Renal cortical epithelial cell (primary cell): ENCODE results near the gene CEP44. TPM values are rescaled to one million over a fixed set of nuclear protein-coding genes. Genes with fewer than 3 reads are reported as not detected.
"Not testable (repeated sequence)": the region's sequence is repeated elsewhere in the genome, so short reads cannot be mapped to it uniquely, and the experiment has no call there.

Source experiments
- DNase-seq: peaks from one replicate; pipeline ENCODE4 v3.0.0-alpha.2; 2011; ENCODE audit warnings: low read depth
- total RNA-seq: library from RNA; depleted of rRNA; stranded (reverse); fragments of >200 nt; gene quantifications from 2 replicates; pipeline ENCODE4 v1.2.3, GENCODE V29; 2014

CEP44 gene
- total RNA-seq, 1 donor from 2014 or later = 16.6 TPM

DNA sequence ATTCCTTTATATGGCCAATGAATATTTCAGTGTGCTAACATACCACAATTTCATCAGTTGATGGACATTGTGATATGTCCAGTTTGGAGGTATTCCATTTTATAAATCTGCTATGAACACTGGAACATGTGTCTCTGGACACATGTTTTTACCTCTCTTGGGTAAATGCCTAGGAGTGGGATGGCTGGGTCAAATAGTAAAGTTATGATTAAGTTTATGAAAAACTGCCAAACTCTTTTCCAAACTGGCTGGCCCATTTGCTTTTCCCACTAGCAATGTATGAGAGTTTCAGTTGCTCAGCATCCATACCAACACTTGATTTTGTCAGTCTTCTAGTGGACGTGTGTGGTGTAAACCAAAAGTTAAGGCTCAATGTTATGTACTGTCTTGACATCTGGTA is 40.5 kb downstream of the CEP44 start:
- DNase-seq = no peak

DNA sequence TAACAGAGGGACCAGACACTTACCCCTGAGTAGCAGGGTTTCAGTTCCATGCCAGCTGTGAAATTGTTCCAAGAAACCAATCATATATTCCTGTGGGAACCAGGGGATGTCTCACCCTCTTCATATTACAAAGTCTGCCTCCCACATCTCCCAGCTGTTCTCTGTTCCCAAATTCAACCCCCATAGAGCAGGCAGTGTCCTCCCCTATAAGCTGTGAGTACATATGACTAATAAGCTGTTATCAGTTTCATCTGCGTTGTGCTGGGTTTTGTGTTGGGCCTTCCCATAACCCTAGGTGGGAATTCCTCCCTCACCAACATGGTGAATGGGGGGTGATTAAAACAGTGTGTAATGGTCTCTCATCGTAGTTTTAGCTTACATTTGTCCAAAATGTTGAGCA is 41.0 kb downstream of the CEP44 start:
- no peak for DNase-seq

GRCh38 chr4:174332741-174333493 is 49.2 kb downstream of the CEP44 start:
- no peak for DNase-seq

- DNase-seq = no peak
These were observed 50.9 kb downstream of the CEP44 start for GRCh38 chr4:174334628-174335027.

- peak; percentile 33 for DNase-seq
These were observed 57.0 kb downstream of the CEP44 start for GRCh38 chr4:174340714-174341113.

DNA sequence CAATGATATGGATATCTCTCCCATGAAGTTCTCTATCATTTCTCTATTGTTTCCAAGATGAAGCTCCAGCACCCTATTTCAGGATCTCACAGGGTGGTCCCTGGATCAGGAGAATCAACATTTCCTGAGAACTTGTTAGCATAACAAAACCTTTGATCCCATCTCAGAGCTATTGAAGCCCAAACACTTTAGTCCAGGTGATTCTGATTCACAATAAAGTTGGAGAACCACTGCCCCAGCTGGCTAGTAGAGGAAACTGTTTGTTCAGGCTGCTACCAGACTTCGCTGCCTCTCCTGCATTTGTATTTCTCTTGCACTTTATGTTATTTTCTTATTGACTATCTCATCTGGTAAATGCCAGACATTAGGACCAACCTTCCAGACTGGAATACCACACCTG is 65.4 kb downstream of the CEP44 start:
- DNase-seq = no peak

DNA sequence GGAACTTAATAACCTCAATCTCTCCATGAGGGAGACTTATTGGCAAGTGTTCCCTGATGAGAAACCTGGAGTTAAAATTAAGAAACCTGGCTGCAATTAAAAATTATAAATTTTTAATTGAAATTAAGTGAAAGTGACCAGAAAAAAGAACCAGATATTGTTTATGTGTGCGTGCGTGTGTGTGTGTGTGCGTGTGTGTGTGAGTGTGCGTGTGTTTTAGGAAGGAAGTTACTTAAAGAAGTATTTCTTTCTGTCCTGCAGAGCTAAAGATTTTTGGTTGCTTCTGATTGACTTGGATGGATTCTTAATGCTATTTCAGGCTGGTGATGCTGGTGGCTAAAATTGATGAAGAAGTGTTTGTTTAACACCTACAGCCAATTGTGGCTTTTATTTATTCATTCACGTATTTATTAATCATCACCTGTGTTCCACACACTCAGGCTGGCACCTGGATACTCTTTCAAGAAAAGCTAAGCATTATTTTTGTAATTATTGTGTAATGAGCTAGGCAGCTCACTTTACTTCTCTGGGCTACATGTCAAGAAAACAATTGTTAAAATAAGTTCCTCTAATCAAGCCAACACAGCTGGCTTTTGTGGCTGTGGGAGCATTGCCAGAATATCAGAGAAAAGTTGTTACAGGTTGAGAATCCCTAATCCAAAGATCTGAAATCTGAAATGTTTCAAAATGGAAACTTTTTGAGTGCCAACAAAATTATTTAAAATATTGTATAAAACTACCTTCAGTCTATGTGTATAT is 68.5 kb downstream of the CEP44 start:
- DNase-seq = no peak

GRCh38 chr4:174357321-174357720 is 73.6 kb downstream of the CEP44 start:
- no peak for DNase-seq

DNA sequence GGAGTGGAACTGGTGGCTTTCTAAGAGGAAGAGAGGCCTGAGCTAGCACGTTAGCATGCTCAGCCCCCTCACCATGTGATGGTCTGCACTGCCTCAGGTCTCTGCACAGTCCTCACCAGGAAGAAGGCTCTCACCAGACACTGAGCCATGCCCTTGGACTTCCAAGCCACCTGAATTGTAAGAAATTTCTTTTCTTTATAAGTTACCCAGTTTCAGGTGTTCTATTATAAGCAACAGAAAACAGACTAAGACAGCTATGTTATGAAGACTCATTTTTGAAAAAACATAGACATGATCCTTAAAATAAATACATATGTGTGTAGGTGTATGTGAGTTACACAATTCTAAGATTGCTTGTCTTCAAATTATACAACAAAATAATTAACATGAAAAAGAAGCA is 74.7 kb downstream of the CEP44 start:
- DNase-seq = no peak

- DNase-seq = peak; percentile 83
These were observed 75.1 kb downstream of the CEP44 start for GRCh38 chr4:174358829-174359228.

DNA sequence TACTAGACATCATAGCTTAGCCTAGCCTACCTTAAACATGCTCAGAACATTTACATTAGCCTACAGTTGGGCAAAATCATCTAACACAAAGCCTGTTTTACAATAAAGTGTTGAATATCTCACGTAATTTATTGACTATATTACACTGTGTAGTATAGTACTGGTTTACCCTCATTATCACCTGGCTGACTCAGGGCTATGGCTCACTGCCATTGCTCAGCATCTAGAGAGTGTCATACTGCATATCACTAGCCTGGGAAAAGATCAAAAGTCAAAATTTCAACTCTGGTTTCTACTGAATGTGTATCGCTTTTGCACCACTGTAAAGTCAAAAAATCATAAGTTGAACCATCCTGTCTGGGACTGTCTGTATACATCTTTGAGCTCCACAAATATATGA is 78.6 kb downstream of the CEP44 start:
- no peak for DNase-seq

GRCh38 chr4:174363782-174364181 is 80.1 kb downstream of the CEP44 start:
- not testable (repeated sequence) for DNase-seq

- peak; percentile 50 for DNase-seq
These were observed 81.4 kb downstream of the CEP44 start for GRCh38 chr4:174365018-174365587.

DNA sequence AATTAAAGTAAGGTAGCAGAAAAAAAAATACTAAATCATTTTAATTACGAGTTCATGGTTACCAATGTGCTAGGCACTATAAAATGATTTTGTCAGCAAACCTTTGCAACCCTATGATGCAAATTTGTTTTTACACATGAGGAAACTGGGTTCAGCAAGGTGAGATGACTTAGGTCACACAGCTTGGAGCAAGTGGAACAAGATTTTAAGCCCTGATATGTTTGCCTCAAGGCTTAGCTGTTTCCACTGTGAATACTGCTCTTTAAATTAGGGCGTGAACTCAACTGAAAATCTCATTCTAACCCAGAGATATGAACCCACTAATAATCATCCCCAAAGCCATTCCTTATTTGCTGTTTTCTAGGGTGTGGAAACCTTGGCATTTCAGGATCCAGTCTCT is 86.3 kb downstream of the CEP44 start:
- peak; percentile 22 for DNase-seq

DNA sequence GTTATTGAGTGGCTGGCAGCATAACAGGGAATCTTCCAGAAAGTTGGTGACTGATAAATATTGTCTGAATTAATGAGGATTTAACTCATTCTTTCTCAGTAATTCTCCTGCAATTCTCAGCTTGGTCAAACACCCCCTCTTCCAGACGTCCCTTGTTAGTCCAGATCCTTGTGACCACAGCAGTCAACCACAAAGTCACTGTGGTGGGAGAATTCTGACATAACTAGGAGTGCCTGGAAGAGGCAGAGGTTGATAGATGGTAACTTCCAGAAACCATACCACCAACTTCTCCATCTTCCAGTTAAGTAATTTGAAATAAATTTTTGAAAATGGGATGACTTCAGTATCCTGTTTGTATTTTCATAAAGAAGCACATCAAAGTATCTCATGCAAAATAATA is 90.1 kb downstream of the CEP44 start:
- no peak for DNase-seq

- no peak for DNase-seq
These were observed 91.7 kb downstream of the CEP44 start for GRCh38 chr4:174375422-174375821.

DNA sequence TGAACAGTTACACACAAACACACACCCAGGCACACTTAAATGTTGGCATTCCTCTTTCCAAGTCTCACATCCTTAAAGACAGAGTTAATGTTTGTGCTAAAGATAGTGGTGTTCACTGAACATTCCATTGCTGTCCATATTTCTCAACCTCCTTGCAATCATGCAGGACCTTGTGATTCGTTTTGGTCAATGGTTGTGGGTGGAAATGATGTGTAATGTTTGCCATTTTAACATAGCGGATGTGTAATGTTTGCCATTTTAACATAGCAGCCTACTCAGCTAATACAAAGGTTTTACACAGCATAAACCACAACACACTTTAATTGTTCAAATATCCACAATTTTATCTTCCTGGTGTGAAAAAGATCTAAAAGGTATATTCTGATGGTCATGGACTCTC is 93.9 kb downstream of the CEP44 start:
- peak; percentile 78 for DNase-seq

GRCh38 chr4:174378951-174379350 is 95.2 kb downstream of the CEP44 start:
- no peak for DNase-seq

- not testable (repeated sequence) for DNase-seq
These were observed 96.5 kb downstream of the CEP44 start for GRCh38 chr4:174380206-174380605.

DNA sequence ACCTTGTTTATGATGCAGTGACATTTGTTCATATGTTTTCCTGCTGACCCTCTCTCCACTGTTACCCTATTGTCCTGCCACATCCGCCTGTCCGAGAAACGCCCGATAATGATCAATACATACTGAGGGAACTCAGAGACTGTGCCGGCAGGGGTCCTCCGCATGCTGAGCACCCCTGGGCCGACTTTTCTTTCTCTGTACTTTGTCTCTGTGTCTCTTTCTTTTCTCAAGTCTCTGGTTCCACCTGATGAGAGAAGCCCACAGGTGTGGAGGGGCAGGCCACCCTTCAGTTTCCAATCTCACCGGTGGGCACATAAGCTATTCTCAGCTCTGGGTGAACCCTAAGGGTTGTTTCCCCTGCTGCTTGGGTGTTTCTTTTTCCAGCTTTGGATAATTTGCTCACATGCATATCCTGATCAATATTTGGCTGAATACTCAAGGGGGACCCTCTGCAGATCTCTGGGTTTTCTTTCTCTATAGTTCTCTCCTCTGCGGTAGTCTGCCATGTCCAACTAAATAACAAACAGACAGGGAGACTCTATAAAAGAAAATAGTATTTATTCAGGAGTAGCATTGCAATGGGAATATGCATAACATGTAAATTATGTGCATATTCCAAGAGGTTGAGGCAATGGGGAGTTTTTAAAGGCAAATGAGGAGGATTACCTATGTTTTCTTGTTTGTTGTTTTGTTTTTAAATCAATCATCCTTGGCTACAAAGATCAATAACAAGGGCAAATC is 97.2 kb downstream of the CEP44 start:
- no peak for DNase-seq

DNA sequence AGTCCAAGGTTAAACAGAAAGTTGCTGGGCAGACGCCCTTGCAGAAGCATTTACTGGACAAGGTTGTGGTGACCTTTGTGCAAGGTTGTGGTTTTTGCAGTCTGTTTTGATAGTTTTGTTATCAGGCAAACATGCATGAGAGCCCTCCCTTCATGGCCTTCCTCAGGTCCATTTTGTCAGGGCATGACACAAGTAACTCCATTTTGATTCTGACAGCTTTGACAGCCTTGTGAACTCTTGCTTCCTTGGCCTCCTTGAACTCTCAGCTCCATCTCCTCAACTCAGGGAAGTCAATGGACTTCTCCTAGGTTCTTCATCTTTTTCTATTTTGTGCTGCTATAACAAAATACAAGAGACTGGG is 97.7 kb downstream of the CEP44 start:
- DNase-seq = no peak
